HCT116 (cell line): ENCODE measurements around the gene COX7A2L. TPM values are rescaled to one million over a fixed set of nuclear protein-coding genes. Genes with fewer than 3 reads are reported as not detected.

Experiments
- ATAC-seq: fragments of 200-7000 bp; cut with Tn5 transposase; 2 replicates; pipeline ENCODE4 v1.9.1; 2020; ENCODE audit warnings: mild to moderate bottlenecking, moderate library complexity
- BruUV-seq: library from RNA; stranded (reverse); fragments of 400-500 nt; replicated peaks from 2 replicates; lab custom pipeline; 2021; lab: Mats Ljungman, UMichigan
- CTCF ChIA-PET: fragments of 300-600 bp; sonication (Branson Sonifier 250); formaldehyde crosslinking; loops from one replicate; lab custom pipeline; 2021; ENCODE audit warnings: antibody characterized with exemption; lab: Charles Lee
- POLR2A ChIA-PET: fragments of 300-600, 350-600 bp; sonication (Branson Sonifier 250); formaldehyde crosslinking; loops from one replicate; lab custom pipeline; 2021; ENCODE audit warnings: antibody characterized with exemption; lab: Charles Lee
- RAD21 ChIA-PET, 2 experiments: fragments of 300-600 bp; sonication (Branson Sonifier 250); formaldehyde crosslinking; loops; one replicate each; lab custom pipeline; 2023; ENCODE audit warnings: low total read pairs in 2 of 2; ENCODE audit not compliant: uncharacterized antibody in 2 of 2, unreplicated experiment in 2 of 2, low non-redundant PET in 1 of 2; lab: Charles Lee
- DNase-seq: peaks from one replicate; pipeline ENCODE4 v3.0.0-alpha.2; 2010; ENCODE audit warnings: low read depth, low spot score
- H2AFZ ChIP-seq: fragments of 200-600 bp; shearing (Covaris generic), sonication (generic); 2 replicates; pipeline ENCODE4 v1.6.1; 2017; ENCODE audit warnings: low read depth, mixed run types, mixed read lengths, antibody characterized with exemption, low read length; ENCODE audit not compliant: poor library complexity, severe bottlenecking
- H3K27ac ChIP-seq: 2 replicates; pipeline ENCODE4 v1.5.1; 2012; ENCODE audit warnings: low read depth, low read length
- H3K27me3 ChIP-seq: fragments of 200-600 bp; sonication (generic); 2 replicates; pipeline ENCODE4 v1.6.1; 2016; ENCODE audit warnings: mixed run types, low read length, mixed read lengths; ENCODE audit not compliant: insufficient read depth
- H3K36me3 ChIP-seq, 2 experiments: fragments of 200-500 bp in 1 of 2; fragments of 200-600 bp in 1 of 2; sonication (Bioruptor generic) in 1 of 2; sonication (generic) in 1 of 2; 2 replicates each; pipeline versions ENCODE4 v1.5.1 to v1.6.1; 2014 to 2016; ENCODE audit warnings: low read length in 2 of 2, inconsistent platforms in 1 of 2, mixed read lengths in 1 of 2, mixed run types in 1 of 2; ENCODE audit not compliant: insufficient read depth in 2 of 2, control insufficient read depth in 1 of 2
- H3K4me1 ChIP-seq, 2 experiments: fragments of 200-600 bp in 1 of 2; sonication (generic) in 1 of 2; 2 replicates each; pipeline versions ENCODE4 v1.5.1 to v1.6.1; 2012 to 2017; ENCODE audit warnings: low read length in 2 of 2, inconsistent platforms in 1 of 2, mild to moderate bottlenecking in 1 of 2, mixed read lengths in 1 of 2, mixed run types in 1 of 2, moderate library complexity in 1 of 2; ENCODE audit not compliant: insufficient read depth in 2 of 2, control insufficient read depth in 1 of 2
- H3K4me2 ChIP-seq: fragments of 200-600 bp; sonication (generic); 2 replicates; pipeline ENCODE4 v1.6.1; 2017; ENCODE audit warnings: mixed run types, low read length, mixed read lengths
- H3K4me3 ChIP-seq, 2 experiments: fragments of 200-600 bp in 1 of 2; sonication (generic) in 1 of 2; replicated peaks in 1 of 2; 2 replicates each; pipeline ENCODE4 v1.5.1; 2011 to 2016; ENCODE audit warnings: low read length in 2 of 2, control low read depth in 1 of 2, low read depth in 1 of 2, mild to moderate bottlenecking in 1 of 2, mixed read lengths in 1 of 2, mixed run types in 1 of 2
- H3K79me2 ChIP-seq: fragments of 200-600 bp; sonication (generic); 2 replicates; pipeline ENCODE4 v1.6.1; 2017; ENCODE audit warnings: mild to moderate bottlenecking, mixed run types, low read length, moderate library complexity, mixed read lengths; ENCODE audit not compliant: insufficient read depth
- H3K9ac ChIP-seq: fragments of 200-600 bp; sonication (generic); 2 replicates; pipeline ENCODE4 v1.6.1; 2016; ENCODE audit warnings: low read length, mixed read lengths
- H3K9me2 ChIP-seq: fragments of 200-600 bp; sonication (generic), shearing (Covaris generic); 2 replicates; pipeline ENCODE4 v1.6.1; 2017; ENCODE audit warnings: mixed run types, mild to moderate bottlenecking, moderate library complexity; ENCODE audit not compliant: insufficient read depth
- H3K9me3 ChIP-seq, 2 experiments: fragments of 200-500 bp in 1 of 2; fragments of 200-600 bp in 1 of 2; sonication (Bioruptor generic) in 1 of 2; sonication (generic) in 1 of 2; 2 replicates each; pipeline ENCODE4 v1.6.1; 2014 to 2017; ENCODE audit warnings: low read length in 2 of 2, mixed read lengths in 2 of 2, inconsistent platforms in 1 of 2, low read depth in 1 of 2, mild to moderate bottlenecking in 1 of 2, mixed run types in 1 of 2, moderate library complexity in 1 of 2; ENCODE audit not compliant: control insufficient read depth in 1 of 2, insufficient read depth in 1 of 2
- H4K20me1 ChIP-seq: fragments of 200-600 bp; sonication (generic), shearing (Covaris generic); 2 replicates; pipeline ENCODE4 v1.6.1; 2017; ENCODE audit warnings: mixed run types, mild to moderate bottlenecking, moderate library complexity; ENCODE audit not compliant: insufficient read depth
- CBX3 ChIP-seq: IDR thresholded peaks from 2 replicates; pipeline ENCODE4 v1.6.1; 2012; ENCODE audit warnings: low read depth
- ELF1 ChIP-seq: IDR thresholded peaks from 2 replicates; pipeline ENCODE4 v1.6.1; 2012; ENCODE audit warnings: low read depth, borderline replicate concordance
- EZH2 ChIP-seq: fragments of 200-600 bp; sonication (generic); IDR thresholded peaks from 2 replicates; pipeline ENCODE4 v1.6.1; 2017; ENCODE audit warnings: antibody characterized with exemption, mixed run types
- FOSL1 ChIP-seq: IDR thresholded peaks from 2 replicates; pipeline ENCODE4 v1.6.1; 2012; ENCODE audit warnings: low read depth
- JUND ChIP-seq: IDR thresholded peaks from 2 replicates; pipeline ENCODE4 v1.6.1; 2012
- POLR2AphosphoS5 ChIP-seq: IDR thresholded peaks from 2 replicates; pipeline ENCODE4 v1.6.1; 2011; ENCODE audit warnings: mild to moderate bottlenecking, low read depth, low read length, moderate library complexity
- REST ChIP-seq: IDR thresholded peaks from 2 replicates; pipeline ENCODE4 v1.6.1; 2012; ENCODE audit warnings: low read depth
- SIN3A ChIP-seq: IDR thresholded peaks from 2 replicates; pipeline ENCODE4 v1.6.1; 2012; ENCODE audit warnings: low read depth
- SP1 ChIP-seq: IDR thresholded peaks from 2 replicates; pipeline ENCODE4 v1.6.1; 2012; ENCODE audit warnings: low read depth
- SRF ChIP-seq: IDR thresholded peaks from 2 replicates; pipeline ENCODE4 v1.6.1; 2012; ENCODE audit warnings: low read depth
- YY1 ChIP-seq: IDR thresholded peaks from 2 replicates; pipeline ENCODE4 v1.6.1; 2011; ENCODE audit warnings: low read length, low read depth, moderate library complexity, mild to moderate bottlenecking; ENCODE audit not compliant: insufficient replicate concordance; ENCODE audit errors: extremely low read depth
- intact Hi-C: fragments of 100-400 bp; cut with micrococcal nuclease; formaldehyde crosslinking; loops from 2 replicates; pipeline ENCODE4 v1.10.0; 2022
- total RNA-seq: library from RNA; stranded (reverse); gene quantifications from one replicate; pipeline ENCODE4 v1.2.1, GENCODE V29; 2021; ENCODE audit not compliant: unreplicated experiment
- TF ChIP-seq, protein P1 (sequence below): IDR thresholded peaks from 2 replicates; pipeline ENCODE4 v1.6.1; 2011; ENCODE audit warnings: mild to moderate bottlenecking, low read length, moderate library complexity; ENCODE audit not compliant: insufficient replicate concordance; ENCODE audit errors: extremely low read depth
- TF ChIP-seq, protein P2 (sequence below), 3 experiments: fragments of 200-600 bp in 1 of 3; sonication (generic) in 1 of 3; IDR thresholded peaks in 2 of 3; conservative IDR thresholded peaks in 1 of 3; 2 replicates each; pipeline ENCODE4 v1.5.1; 2012 to 2017; ENCODE audit warnings: low read depth in 2 of 3, low read length in 2 of 3, antibody characterized with exemption in 1 of 3, borderline replicate concordance in 1 of 3, control low read depth in 1 of 3, mild to moderate bottlenecking in 1 of 3, mixed read lengths in 1 of 3, mixed run types in 1 of 3, moderate library complexity in 1 of 3; ENCODE audit not compliant: insufficient read depth in 1 of 3

COX7A2L gene
- total RNA-seq, 1 experiment from 2014 or later, result 104 TPM

DNA sequence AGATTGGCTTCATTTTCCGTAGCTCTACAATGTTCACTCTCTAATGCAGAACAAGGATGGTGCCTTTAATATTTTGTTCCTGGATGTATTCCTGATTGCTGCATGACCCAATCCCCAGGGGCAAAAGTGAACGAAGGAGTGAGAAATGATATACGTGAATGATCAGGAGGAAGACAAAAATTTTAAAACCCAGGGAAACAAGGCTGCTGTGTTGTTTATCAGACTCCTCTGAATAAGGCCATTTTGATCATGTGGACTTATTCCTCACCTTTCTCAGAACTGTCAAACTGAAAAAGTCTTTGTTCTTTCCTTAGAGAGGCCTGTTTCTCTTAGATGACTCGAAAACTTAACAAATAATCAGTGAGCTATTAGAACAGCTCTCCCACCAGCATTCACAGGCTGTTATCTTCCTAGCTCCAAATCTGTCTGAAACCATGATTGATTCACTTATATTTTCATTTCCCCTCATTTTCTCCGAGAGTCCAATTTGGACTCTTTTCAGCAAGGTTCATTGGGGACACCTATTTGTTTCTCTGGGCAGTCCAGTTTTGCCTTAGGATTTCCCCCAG lies 29.5 kb upstream of the COX7A2L start:
- RAD21 ChIA-PET, result no interaction called here
- H3K9me2 ChIP-seq, result no peaks in the 10 kb centered on the region
- H3K36me3 ChIP-seq, result no peaks in the 10 kb centered on the region
- TF ChIP-seq CBX3 (no peak), FOSL1 (no peak), SP1 (no peak), POLR2AphosphoS5 (no peak), SRF (no peak), YY1 (no peak), ELF1 (no peak), REST (no peak), JUND (no peak), EZH2 (no peak), SIN3A (no peak)
- TF ChIP-seq, protein P1, sequence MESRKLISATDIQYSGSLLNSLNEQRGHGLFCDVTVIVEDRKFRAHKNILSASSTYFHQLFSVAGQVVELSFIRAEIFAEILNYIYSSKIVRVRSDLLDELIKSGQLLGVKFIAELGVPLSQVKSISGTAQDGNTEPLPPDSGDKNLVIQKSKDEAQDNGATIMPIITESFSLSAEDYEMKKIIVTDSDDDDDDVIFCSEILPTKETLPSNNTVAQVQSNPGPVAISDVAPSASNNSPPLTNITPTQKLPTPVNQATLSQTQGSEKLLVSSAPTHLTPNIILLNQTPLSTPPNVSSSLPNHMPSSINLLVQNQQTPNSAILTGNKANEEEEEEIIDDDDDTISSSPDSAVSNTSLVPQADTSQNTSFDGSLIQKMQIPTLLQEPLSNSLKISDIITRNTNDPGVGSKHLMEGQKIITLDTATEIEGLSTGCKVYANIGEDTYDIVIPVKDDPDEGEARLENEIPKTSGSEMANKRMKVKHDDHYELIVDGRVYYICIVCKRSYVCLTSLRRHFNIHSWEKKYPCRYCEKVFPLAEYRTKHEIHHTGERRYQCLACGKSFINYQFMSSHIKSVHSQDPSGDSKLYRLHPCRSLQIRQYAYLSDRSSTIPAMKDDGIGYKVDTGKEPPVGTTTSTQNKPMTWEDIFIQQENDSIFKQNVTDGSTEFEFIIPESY, result no peak
- TF ChIP-seq, protein P2, sequence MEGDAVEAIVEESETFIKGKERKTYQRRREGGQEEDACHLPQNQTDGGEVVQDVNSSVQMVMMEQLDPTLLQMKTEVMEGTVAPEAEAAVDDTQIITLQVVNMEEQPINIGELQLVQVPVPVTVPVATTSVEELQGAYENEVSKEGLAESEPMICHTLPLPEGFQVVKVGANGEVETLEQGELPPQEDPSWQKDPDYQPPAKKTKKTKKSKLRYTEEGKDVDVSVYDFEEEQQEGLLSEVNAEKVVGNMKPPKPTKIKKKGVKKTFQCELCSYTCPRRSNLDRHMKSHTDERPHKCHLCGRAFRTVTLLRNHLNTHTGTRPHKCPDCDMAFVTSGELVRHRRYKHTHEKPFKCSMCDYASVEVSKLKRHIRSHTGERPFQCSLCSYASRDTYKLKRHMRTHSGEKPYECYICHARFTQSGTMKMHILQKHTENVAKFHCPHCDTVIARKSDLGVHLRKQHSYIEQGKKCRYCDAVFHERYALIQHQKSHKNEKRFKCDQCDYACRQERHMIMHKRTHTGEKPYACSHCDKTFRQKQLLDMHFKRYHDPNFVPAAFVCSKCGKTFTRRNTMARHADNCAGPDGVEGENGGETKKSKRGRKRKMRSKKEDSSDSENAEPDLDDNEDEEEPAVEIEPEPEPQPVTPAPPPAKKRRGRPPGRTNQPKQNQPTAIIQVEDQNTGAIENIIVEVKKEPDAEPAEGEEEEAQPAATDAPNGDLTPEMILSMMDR (IDR thresholded peaks at IDR 0.05 in 2 of 3, conservative IDR thresholded peaks at IDR 0.05 in 1 of 3; ENCODE audit: borderline replicate concordance in 1 of 3, insufficient read depth in 1 of 3, low read depth in 2 of 3, low read length in 2 of 3), result no peak
- no TSS peak for BruUV-seq
- CTCF ChIA-PET, result no interaction called here
- no peak overlapping the region for H2AFZ ChIP-seq
- H3K79me2 ChIP-seq, result no peaks in the 10 kb centered on the region
- H4K20me1 ChIP-seq, result no peaks in the 10 kb centered on the region
- H3K9ac ChIP-seq, result no peak overlapping the region
- POLR2A ChIA-PET, result interaction anchor here (0.6 kb wide), 1 partner anchor 14 kb away, joined by 3 read pairs; no protein-coding TSS in a partner anchor
- H3K4me1 ChIP-seq, result no peaks in the 10 kb centered on the region
- H3K4me2 ChIP-seq, result no peak overlapping the region
- no peaks in the 10 kb centered on the region for H3K9me3 ChIP-seq
- no peak for DNase-seq
- H3K27me3 ChIP-seq, result no peaks in the 10 kb centered on the region
- H3K4me3 ChIP-seq, result no peak overlapping the region
- ATAC-seq, result no peak
- H3K27ac ChIP-seq, result no peak overlapping the region
- intact Hi-C loops, result no loop called here
